Gastrocnemius medialis (tissue), 4 donors: ENCODE data around the gene NKD1.

Experiments used
- POLR2A ChIP-seq, 2 donors: fragments of 450-650 bp; IDR thresholded peaks; one replicate each; pipeline ENCODE4 v1.6.1; 2017; ENCODE audit warnings: antibody characterized with exemption in 2 of 2, mild to moderate bottlenecking in 2 of 2, moderate library complexity in 2 of 2
- TF ChIP-seq, protein P1 (sequence below), 5 experiments: fragments of 450-650 bp in 3 of 5; fragments of 200-600 bp in 2 of 5; sonication (generic) in 2 of 5; IDR thresholded peaks in 4 of 5; conservative IDR thresholded peaks in 1 of 5; 1 replicate in 4 of 5; 2 replicates in 1 of 5; pipeline ENCODE4 v1.5.1; 2016 to 2019; ENCODE audit warnings: antibody characterized with exemption in 5 of 5, mild to moderate bottlenecking in 3 of 5, moderate library complexity in 3 of 5

DNA sequence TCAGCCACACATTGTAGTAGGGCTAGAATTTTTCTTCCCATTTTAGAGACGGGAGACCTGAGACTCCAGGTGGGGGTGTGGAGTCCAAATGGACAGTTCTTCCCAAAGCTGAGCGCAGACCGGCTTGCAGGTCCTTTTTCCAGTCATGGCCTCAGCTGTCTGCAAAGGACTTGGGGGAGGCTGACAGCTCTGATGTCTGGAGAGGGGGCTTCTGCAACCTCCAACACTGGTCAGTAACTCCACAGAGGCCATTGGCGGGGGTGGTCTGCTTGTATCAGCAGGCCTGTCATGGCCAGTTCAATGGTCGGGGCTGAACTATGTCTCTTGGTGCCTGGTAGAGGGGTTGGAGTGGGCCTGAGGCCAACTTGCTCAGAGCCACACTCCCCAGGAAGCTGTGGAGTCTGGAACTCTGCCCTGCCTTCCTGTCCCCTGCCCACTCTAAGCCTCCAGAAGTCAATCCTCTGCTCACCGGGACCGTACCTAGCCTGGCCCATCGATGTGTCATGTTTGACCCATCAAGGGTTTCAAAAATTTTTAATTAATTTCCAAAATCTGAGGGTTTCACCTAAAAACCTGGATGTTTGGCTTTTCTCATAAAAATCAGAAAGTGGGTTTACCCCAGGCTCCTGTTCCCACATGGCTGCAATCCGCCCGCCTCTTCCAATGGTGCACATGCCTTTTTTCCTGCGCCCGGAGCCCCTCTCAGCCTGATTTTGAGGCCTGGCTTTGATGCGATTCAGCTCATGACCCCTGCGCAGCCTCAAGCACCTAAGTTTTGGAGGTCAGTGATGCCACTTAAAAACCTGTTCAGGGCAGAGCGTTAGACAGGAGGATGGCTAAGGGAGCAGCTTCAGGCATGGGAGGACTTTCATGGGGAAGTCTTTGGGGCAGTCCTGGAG, 93.0 kb downstream of the NKD1 start:
- TF ChIP-seq, protein P1, sequence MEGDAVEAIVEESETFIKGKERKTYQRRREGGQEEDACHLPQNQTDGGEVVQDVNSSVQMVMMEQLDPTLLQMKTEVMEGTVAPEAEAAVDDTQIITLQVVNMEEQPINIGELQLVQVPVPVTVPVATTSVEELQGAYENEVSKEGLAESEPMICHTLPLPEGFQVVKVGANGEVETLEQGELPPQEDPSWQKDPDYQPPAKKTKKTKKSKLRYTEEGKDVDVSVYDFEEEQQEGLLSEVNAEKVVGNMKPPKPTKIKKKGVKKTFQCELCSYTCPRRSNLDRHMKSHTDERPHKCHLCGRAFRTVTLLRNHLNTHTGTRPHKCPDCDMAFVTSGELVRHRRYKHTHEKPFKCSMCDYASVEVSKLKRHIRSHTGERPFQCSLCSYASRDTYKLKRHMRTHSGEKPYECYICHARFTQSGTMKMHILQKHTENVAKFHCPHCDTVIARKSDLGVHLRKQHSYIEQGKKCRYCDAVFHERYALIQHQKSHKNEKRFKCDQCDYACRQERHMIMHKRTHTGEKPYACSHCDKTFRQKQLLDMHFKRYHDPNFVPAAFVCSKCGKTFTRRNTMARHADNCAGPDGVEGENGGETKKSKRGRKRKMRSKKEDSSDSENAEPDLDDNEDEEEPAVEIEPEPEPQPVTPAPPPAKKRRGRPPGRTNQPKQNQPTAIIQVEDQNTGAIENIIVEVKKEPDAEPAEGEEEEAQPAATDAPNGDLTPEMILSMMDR (IDR thresholded peaks at IDR 0.05 in 4 of 5, conservative IDR thresholded peaks at IDR 0.05 in 1 of 5), result no peak
- no peak for TF ChIP-seq POLR2A (IDR thresholded peaks at IDR 0.05)
